HS-27A (cell line): ENCODE results near the gene AARS2.

Experiments used
- DNase-seq: peaks from one replicate; pipeline ENCODE4 v3.0.0-alpha.2; 2012; ENCODE audit warnings: low read depth, missing footprints

Gene AARS2

DNA sequence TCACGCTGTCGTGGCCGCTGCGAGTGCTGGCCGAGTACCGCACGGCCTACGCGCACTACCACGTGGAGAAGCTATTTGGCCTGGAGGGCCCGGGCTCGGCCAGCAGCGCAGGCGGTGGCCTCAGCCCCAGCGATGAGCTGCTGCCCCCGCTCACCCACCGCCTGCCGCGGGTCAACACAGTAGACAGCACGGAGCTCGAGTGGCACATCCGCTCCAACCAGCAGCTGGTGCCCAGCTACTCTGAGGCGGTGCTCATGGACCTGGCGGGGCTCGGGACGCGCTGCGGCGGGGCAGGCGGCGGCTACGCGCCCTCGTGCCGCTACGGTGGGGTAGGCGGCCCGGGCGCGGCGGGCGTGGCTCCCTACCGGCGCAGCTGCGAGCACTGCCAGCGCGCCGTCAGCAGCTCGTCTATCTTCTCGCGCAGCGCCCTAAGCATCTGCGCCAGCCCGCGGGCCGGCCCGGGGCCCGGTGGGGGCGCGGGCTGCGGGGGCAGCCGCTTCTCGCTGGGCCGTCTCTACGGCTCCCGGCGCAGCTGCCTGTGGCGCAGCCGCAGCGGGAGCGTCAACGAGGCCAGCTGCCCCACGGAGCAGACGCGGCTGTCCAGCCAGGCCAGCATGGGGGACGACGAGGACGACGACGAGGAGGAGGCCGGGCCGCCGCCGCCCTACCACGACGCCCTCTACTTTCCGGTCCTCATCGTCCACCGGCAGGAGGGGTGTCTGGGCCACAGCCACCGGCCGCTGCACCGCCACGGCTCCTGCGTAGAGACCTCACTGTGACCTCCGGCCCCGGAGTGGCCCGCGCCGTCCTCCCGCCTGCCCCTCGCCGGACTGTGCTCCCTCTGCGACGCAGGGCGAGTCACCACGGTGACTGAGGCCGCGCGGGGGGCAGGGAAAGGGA lies 37.1 kb downstream of the AARS2 start:
- DNase-seq, result no peak

DNA sequence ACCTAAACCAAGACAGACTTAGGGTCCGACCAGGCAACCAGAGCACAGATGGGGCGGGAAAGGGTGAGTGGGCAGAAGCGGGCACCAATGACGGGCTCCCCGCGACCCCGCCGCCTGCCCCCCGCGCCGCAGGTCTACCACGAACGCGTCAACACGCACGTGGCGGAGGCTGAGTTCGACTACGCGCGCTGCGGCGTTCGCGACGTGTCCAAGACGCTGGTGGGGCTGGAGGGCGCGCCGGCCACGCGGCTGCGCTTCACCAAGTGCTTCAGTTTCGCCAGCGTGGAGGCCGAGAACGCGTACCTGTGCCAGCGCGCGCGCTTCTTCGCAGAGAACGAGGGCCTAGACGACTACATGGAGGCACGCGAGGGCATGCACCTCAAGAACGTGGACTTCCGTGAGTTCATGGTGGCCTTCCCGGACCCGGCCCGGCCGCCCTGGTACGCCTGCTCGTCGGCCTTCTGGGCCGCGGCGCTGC lies 37.8 kb downstream of the AARS2 start:
- no peak for DNase-seq

DNA sequence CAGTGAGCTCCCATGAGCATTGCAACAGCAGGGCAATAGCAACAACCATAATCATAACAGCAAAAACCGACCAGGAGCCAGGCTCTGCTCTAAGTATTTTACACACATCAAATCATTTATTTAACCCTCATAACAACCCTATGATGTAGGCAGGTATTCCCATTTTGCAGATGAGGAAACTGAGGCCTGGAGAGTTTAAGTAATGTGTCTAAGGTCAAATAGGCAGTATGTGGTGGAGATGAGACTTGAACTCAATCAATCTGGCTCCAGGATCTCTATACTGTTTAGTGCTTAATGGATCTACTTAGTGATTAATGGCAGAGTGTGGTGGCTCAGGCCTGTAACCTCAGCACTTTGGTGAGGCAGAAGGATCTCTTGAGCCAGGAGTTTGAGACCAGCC lies 39.5 kb downstream of the AARS2 start:
- no peak for DNase-seq

DNA sequence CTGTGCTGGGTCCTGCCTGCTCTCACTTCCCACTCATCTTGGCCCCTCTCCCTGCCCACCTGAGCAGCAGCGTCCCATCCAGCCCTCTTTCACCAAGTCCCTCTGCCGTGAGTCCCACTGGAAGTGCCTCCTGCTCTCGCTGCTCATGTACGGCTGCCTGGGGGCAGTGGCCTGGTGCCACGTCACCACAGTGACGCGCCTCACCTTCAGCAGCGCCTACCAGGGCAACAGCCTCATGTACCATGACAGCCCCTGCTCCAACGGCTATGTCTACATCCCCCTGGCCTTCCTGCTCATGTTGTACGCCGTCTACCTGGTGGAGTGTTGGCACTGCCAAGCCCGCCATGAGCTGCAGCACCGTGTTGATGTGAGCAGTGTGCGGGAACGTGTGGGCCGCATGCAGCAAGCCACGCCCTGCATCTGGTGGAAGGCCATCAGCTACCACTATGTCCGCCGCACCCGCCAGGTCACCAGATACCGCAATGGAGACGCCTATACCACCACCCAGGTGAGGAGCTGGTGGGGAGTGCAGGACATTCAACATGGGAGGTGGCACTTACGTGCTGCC lies 40.1 kb downstream of the AARS2 start:
- DNase-seq, result no peak

DNA sequence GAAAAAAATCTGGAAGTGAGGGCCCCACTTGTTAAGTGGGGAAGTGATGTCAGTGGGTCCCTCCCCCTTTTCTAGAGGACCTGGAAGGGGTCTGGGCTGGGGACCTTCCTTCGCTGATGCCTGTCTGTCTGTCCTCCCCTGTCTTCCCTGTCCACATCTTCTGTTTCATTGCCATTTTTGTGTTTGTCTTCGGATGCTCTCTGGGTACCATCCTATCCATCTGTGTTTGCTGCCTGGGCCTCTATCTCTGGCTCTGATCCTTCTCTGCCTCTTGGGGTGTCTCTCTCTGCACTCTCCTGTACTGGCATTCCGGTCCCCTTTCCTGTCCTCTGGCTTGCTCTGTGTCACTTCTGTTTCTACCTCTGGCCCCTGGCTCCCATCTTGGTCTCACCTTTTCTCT lies 40.6 kb downstream of the AARS2 start:
- DNase-seq, result no peak

DNA sequence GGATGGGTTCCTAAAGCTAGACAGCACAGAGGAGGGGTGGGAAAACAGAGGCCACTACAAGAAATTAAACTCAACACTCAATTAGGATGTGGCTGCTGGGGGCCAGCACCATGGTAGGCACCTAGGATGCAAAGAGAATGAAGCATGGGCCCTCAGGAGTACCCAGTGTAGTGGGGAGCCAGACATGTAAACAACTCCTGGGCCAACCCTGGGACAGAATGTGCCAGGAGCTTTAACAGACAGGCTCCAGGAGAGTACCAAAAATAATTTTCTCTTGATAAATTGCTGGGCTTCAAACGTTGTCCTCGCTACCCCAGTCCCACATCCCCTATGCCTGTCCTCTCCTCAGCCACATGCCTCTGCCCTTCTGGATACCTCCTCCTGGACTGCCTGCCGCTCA lies 41.2 kb downstream of the AARS2 start:
- DNase-seq, result no peak

DNA sequence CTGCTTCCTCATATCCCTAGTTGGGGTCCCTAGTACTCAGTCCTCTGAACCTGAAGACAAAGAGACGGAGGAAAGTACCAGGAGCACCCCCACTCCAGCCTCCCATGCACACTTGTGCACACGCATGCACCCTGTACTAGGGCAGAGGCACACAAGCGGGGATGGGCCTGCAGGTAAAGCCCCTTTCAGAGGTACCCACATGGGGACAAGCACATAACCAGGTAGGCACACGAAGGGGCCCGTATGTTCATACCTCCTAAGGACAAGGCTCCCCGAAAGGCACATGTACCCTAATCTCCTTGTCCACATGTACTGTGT lies 41.8 kb downstream of the AARS2 start:
- no peak for DNase-seq

DNA sequence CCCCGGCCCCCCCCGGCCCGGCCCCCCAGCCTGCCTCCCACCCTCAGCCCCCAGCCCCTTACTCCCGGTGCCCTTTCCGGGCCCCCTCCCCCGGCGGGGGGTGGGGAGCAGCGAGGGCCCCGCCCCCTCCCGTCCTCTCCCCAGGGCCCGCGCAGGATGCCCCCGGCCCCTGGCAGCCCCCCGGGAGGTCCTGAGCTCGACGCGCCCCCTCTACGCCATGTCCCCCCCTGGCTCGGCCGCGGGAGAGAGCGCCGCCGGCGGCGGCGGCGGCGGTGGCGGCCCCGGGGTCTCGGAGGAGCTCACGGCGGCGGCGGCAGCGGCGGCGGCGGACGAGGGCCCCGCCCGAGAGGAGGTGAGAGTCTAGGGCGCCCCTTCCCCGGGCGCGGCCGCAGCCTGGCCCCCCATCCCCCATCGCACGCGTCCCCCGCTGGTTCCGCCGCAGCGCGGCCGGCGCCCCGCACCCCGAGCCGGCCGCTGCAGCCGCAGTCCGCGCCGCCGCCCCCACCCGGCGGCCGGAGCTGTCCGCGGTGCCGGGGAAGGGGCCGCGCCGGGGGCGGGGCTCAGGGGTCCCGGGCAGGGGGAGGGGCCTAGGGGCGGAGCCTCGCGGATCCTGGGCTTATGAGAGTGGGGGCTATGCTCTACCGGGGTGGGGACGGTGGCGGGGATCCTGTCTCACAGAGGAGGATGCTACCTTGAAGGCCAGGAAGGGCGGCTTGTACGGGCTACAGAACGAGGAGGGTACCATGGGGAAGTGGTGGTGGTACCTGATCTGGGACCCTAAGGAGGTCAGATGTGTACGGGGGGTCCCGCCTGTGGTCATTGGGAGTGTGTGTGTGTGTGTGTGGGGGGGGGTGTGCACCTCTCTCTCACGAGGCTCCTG lies 42.4 kb downstream of the AARS2 start:
- no peak for DNase-seq

DNA sequence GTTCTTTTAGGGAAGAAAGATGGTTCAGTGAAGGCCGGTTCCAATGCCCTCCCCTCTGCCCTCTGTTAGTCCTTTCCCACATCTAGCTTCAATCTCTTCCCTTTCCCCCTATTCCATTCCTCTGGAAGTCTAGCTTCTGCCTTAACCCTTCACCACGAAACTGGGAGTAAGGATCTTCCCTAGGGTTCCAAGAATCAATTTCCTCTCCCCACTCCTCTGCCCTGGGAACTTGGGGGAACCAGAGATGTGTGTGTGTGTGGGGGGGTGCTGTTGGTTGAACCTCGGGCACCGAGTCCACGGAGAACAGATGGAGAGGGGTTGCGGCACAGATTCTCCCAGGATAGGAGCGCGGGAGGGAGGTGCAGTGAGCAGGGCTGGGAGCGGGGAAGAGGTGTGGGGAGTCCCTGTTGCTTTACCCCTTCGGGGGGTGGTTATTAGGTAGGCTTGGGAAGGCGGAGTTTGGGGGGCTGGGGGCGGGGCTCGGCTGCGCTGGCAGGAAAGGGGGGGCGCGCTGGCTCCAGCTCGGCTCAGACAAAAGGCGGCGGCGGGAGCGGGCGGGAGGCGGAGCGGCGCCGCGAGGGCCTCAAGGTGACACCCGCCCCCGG lies 43.1 kb downstream of the AARS2 start, which contains the start of gene TMEM151B:
Gene TMEM151B, plus strand, starts transcription at position 530 of the 605 bp plus-strand sequence. CDS start 293 bp downstream, outside the sequence.
- no peak for DNase-seq

DNA sequence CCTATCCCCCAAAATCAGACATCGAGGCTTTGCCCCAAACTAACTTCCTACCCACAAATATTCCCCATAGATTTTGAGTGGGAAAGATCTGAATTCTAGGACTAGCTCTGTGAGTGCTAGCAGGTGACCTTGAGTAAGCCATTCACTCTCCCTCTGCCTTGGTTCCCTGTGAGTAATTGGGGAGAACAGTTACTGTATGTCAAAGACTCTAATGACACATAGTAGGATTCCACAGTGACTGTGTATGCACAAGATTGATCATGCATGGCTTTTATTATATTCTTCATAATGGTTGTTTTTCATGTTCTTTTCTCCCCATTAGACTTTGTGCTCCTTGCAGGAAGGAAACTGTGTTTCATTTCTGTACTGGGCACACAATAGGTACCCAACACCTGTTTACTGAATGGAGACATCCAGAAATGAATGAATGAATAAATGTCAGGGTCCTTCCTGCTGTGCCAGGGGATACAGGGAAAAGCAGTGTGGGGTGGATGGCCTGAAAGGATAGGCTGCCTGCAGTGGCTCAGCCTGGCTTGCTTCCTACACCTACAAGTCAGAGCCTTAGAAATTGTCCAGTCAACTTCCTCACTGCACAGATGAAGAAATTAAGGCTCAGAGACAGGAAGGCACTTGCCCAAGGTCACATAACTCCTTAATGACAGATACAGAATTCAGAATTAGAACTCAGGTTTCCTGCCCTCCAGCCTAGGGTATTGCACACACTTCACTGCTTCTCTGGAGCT lies 43.8 kb downstream of the AARS2 start:
- DNase-seq, result no peak

DNA sequence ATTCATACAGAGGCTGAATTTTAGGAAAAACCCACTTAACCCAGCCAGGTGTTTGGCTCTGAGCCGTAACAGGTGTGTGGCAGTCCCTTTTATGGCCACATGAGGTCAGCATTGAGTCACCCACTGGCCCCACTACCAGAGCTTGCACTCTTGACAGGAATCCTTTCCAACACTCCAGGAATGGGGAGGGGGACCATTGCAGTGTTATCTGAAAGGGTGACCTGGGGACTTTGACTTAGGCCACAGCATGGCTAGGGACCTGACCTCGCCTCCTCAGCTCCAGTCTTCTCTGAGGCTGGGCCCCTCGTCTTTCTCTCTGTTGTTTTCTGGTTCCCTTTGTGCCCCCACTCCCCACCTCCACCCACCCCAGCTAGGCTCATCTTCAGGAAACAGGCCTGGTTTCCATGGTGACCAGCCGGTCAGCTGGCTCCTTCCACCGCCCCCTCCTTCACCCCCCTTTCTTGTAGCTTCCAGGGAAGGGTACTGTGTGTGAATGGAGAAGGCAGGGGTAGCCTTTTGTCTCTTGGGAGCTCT lies 45.0 kb downstream of the AARS2 start:
- no peak for DNase-seq

DNA sequence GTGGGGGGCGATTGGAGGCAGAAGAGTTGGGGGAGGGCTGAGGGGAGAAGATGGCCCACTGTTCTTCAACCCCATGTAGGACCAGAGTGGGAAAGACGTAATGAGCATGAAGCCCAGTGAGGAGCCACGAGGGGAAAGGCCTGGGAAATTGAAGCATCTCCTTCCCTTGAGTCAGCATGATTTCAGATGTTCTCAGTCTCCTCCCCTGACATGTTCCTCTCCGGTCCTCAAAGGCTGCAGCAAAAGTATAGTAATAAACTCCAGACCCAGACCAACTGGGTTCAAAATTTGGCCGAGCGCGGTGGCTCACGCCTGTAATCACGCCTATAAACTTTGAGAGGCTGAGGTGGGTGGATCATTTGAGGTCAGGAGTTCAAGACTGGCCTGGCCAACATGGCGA lies 45.9 kb downstream of the AARS2 start:
- no peak for DNase-seq

DNA sequence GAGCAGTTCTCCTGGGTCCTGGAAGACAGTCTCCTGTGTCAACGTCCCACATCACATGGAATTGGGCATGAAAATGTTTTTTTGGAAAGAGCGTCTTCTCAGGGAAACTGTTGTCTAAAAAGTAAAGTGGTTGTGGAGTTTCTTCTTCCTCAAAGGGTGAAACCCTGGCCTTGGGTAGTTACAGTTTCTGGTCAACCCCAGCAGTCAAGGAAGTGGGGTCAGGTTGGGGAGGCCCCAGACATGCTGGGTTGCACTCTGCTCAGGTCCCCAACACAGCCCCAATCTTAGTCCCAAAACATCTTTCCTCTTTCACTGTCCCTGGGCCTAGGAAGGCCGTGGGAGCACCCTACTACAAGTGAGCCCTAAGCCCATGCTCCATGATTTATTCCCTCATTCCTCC lies 46.8 kb downstream of the AARS2 start:
- no peak for DNase-seq

DNA sequence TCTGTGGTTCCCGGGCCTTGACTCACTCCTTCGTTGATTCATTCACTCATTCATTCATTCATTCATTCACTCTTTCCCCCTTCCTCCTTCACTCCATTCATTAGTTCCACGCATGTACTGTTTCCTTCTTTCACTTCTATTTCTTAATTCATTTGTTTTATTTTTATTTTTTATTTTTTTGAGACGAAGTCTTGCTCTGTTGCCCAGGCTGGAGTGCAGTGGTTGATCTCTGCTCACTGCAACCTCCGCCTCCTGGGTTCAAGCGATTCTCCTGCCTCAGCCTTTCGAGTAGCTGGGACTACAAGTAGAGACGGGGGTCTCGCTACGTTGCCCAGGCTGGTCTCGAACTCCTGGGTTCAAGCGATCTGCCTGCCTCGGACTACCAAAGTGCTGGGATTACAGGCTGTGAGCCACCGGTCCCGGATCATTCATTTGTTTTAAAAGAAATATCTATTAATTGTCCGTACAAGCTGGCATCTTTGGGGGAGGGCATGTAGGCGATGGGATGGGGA lies 47.4 kb downstream of the AARS2 start:
- DNase-seq, result no peak

DNA sequence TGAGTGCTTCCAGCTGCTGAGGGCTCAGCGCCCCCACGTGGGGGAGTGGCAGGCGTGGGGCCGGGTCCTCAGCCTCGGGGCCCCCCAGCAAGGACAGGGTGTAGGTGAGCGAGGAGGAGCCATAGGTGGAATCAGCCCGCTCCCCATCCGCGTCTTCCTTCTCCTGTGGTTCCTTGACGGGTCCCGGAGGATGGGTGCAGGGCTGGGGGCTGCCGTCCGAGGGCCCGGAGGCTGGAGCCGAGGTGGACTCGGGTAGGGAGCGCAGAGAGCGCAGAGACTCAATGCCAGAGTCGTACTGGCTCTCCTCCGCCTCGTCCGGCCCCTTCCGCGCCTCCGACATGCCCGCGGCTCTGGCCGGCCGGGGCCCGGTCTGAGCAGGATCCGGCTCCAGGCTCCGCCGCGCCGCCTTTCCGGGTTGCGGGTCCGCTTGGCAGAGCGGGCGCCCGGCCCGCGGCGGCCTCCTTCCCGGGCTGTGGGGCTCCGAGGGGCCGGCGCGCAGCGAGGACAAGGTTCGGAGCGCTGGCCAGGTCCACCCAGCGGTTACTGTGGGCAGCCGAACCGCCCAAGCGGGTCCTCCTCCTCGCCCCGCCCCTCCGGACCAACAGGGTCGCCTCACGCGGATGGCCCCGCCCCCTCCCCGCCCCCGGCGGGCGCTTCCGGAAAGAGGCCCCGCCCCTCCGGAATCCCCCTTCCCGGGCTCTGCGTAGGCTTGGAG lies 48.0 kb downstream of the AARS2 start, which contains the start of gene NFKBIE:
Gene NFKBIE, minus strand, starts transcription at position 545 of the 715 bp plus-strand sequence. Its CDS starts 205 bp downstream, at position 340.
- no peak for DNase-seq

DNA sequence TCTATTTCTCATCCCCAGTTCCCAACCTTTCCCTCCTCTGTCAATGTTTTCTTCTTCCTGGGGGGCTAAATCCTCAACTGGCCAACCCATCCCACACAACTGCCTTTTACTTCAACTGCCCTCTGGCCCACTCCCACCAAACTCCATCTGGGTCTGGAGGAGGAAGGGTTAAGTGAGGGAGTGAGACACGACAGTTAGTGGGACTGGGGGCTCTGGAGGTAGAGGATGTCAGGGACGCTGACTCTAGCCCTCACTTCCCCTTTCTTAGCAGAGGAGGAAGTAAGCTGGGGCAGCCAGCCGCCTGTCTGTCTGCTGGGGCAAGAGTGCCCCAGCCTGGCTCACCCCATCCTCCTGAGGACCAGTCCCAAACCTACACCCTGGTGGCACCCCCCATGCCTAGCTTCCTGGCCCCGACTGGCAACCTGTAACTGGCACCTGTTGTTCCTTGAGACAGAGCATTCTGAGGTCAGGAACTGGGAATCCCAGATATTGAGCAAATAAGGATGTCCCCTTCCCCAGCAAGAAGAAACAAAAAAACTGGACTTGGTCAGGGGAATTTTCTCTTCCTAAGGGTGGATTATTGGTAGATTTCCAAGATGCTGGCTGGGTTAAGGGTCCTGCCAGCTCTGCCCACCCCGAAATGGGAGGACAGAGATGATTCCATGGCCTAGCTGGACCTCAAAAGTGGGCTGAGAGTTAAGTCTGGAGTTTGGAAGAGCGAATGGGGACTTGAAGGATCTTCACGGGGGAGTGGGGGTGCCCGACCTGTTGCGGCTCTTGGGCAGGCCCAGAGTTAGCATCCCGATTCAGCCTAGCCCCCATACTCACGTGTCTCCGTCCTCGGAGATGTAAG lies 48.8 kb downstream of the AARS2 start:
- DNase-seq, result no peak

DNA sequence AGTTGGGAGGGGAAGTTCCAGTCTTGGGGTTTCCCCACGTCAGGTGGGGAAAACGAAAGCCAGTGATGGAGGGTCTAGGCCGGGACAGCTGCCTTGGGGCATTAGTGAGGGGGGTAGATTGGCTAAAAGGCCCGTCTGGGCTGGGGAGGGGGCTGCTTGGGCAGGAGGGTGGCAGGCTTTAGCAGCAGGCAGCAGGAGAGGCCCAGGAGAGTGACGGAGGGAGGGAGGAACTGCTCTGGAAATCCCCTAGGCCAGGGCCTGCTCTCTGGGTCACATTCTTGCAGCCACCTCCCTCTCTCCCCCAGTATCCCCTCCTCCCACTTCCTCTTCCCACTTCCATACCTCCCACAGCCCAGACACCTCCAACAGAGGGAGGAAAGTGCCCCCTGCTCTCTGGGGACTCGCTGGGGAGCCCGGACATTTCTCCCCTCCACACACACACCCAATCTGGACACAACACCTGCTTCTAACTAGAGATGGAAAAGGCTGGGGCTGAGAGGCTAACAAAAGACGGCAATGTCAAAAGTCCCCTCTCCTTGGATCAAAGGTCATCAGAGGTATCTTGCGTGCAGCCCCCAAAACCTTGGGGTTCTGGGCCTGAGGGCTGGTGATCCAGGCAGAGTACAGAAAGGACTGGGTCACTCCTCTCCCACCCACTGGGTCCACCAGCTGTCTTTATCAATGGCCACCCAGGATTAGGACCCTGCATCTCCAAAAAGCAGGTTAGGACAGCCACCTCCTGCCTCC lies 49.6 kb downstream of the AARS2 start:
- no peak for DNase-seq
